22Rv1 (cell line): ENCODE measurements around the gene GABRA6.

Experiments
- ZFX ChIP-seq: fragments of 450-650 bp; IDR thresholded peaks from 2 replicates; pipeline ENCODE4 v1.6.1; 2017; ENCODE audit warnings: antibody characterized with exemption, borderline replicate concordance
- TF ChIP-seq, protein P1 (sequence below): fragments of 450-650 bp; IDR thresholded peaks from 2 replicates; pipeline ENCODE4 v1.5.1; 2017; ENCODE audit warnings: mild to moderate bottlenecking

DNA sequence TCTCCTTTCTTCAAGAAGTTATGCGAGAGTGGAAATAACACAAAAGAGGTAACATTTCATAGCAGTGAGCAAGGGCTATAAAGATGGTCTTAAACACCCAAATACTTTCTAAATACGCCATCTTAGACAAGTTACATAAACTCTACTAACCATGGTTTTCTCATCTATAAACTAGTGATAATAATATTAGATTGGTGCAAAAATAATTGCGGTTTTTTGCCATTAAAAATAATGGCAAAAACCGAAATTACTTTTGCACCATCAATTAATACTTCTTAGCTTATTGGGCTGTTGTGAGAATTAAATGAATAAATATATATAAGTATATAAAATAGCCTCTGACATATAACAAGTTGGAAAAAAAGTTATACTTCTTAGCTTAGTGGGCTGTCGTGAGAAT is 23.7 kb downstream of the GABRA6 start:
- TF ChIP-seq, protein P1, sequence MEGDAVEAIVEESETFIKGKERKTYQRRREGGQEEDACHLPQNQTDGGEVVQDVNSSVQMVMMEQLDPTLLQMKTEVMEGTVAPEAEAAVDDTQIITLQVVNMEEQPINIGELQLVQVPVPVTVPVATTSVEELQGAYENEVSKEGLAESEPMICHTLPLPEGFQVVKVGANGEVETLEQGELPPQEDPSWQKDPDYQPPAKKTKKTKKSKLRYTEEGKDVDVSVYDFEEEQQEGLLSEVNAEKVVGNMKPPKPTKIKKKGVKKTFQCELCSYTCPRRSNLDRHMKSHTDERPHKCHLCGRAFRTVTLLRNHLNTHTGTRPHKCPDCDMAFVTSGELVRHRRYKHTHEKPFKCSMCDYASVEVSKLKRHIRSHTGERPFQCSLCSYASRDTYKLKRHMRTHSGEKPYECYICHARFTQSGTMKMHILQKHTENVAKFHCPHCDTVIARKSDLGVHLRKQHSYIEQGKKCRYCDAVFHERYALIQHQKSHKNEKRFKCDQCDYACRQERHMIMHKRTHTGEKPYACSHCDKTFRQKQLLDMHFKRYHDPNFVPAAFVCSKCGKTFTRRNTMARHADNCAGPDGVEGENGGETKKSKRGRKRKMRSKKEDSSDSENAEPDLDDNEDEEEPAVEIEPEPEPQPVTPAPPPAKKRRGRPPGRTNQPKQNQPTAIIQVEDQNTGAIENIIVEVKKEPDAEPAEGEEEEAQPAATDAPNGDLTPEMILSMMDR = no peak
- no peak for TF ChIP-seq ZFX
